WTC11 (cell line): Measurements from ENCODE around the gene BLOC1S5.

Experiments used
- KAT7 ChIP-seq: sonication (generic); formaldehyde crosslinking; IDR thresholded peaks from 2 replicates; pipeline ENCODE4 v1.8.1; 2023; ENCODE audit warnings: missing genetic modification reagents, mild to moderate bottlenecking, borderline replicate concordance
- TF ChIP-seq, protein P1 (sequence below): fragments of 200-600 bp; IDR thresholded peaks from 2 replicates; pipeline ENCODE4 v1.8.0; 2022; ENCODE audit warnings: antibody characterized with exemption

DNA sequence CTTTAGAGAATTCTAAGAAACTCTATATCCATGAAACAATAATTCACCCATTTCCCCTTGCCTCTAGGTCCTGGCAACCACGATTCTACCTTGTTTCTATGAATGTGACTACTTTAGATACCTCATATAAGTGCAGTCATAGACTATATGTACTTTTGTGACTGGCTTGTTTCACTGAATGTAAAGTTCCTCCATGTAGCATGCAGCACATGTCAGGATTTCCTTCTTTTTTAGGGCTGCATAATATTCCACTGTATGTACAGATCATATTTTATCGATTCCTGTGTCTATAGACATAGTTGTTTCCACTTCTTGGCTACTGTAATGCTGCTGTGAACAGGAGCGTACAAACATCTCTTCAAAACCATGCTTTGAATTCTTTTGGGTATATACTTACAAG, 26.5 kb upstream of the BLOC1S5 start:
- no peak for TF ChIP-seq KAT7 (CRISPR knock-in tag)
- TF ChIP-seq, protein P1, sequence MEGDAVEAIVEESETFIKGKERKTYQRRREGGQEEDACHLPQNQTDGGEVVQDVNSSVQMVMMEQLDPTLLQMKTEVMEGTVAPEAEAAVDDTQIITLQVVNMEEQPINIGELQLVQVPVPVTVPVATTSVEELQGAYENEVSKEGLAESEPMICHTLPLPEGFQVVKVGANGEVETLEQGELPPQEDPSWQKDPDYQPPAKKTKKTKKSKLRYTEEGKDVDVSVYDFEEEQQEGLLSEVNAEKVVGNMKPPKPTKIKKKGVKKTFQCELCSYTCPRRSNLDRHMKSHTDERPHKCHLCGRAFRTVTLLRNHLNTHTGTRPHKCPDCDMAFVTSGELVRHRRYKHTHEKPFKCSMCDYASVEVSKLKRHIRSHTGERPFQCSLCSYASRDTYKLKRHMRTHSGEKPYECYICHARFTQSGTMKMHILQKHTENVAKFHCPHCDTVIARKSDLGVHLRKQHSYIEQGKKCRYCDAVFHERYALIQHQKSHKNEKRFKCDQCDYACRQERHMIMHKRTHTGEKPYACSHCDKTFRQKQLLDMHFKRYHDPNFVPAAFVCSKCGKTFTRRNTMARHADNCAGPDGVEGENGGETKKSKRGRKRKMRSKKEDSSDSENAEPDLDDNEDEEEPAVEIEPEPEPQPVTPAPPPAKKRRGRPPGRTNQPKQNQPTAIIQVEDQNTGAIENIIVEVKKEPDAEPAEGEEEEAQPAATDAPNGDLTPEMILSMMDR = no peak
